ENCODE results near the gene SNX33.

GRCh38 chr15:75669879-75670212, 22.1 kb downstream of the SNX33 start:
- TF ChIP-seq, protein P1, sequence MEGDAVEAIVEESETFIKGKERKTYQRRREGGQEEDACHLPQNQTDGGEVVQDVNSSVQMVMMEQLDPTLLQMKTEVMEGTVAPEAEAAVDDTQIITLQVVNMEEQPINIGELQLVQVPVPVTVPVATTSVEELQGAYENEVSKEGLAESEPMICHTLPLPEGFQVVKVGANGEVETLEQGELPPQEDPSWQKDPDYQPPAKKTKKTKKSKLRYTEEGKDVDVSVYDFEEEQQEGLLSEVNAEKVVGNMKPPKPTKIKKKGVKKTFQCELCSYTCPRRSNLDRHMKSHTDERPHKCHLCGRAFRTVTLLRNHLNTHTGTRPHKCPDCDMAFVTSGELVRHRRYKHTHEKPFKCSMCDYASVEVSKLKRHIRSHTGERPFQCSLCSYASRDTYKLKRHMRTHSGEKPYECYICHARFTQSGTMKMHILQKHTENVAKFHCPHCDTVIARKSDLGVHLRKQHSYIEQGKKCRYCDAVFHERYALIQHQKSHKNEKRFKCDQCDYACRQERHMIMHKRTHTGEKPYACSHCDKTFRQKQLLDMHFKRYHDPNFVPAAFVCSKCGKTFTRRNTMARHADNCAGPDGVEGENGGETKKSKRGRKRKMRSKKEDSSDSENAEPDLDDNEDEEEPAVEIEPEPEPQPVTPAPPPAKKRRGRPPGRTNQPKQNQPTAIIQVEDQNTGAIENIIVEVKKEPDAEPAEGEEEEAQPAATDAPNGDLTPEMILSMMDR (IDR thresholded peaks at IDR 0.05 in 4 of 5, conservative IDR thresholded peaks at IDR 0.05 in 1 of 5), result no peak
- no peak for TF ChIP-seq POLR2A (IDR thresholded peaks at IDR 0.05)
